Measurements from ENCODE around the gene INKA2. TPM values are rescaled to one million over a fixed set of nuclear protein-coding genes. Genes with fewer than 3 reads are reported as not detected.

Gene INKA2
- total and polyA plus RNA-seq, 2 donors (not counting 1 experiment from before 2014, with no cell fraction given) = 3.5 to 25.4 TPM

DNA sequence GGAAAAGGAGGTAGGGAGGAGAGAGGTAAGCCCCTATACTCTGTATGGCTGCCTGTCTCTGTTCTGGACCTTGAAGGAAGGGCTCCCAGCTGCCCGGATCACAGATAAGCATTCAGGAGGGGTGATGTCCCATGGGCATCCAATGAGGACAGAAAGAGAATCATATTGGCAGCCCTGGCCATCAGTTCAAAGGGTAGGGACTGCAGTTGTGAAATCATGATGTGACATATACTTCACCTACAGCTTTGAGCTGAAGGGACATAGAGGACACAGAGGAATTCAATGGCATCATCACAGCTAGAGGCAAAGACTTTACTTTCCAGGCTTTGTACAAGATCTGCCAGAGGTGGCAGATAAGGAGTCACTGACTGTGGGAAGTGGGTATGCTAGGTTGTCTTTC is 38.1 kb upstream of the INKA2 start:
- Histone ChIP-seq H2AFZ (ENCODE audit: low read length) (no peak overlapping the region), H4K20me1 (ENCODE audit: control insufficient read depth, extremely low read depth, insufficient read depth, low read length) (no peaks in the 10 kb centered on the region), H3K9me3 (ENCODE audit: control insufficient read depth, insufficient read depth, low read depth, low read length) (no peaks in the 10 kb centered on the region), H3K36me3 (ENCODE audit: control insufficient read depth, insufficient read depth, low read length) (no peaks in the 10 kb centered on the region), H3K4me3 (replicated peaks in 1 of 4; ENCODE audit: control extremely low read depth in 1 of 4, insufficient read depth in 1 of 4, low read depth in 3 of 4, low read length in 4 of 4) (no peak overlapping the region), H3K4me2 (ENCODE audit: extremely low read depth, insufficient read depth, low read length) (no peak overlapping the region), H3K9ac (ENCODE audit: insufficient read depth, low read length) (no peak overlapping the region), H3K79me2 (ENCODE audit: control insufficient read depth, insufficient read depth, low read length) (no peaks in the 10 kb centered on the region), H3K27ac (ENCODE audit: insufficient read depth, low read length) (no peak overlapping the region), H3K27me3 (ENCODE audit: control insufficient read depth, insufficient read depth, low read length) (no peaks in the 10 kb centered on the region), H3K4me1 (ENCODE audit: control insufficient read depth, extremely low read depth, insufficient read depth, low read length) (peaks cover 2% of the 10 kb centered on the region)
- DNase-seq (ENCODE audit: low read depth in 2 of 2) = no peak
- no peak for TF ChIP-seq EZH2 (IDR thresholded peaks at IDR 0.05; ENCODE audit: low read length, missing control alignments)
- TF ChIP-seq, protein P1, sequence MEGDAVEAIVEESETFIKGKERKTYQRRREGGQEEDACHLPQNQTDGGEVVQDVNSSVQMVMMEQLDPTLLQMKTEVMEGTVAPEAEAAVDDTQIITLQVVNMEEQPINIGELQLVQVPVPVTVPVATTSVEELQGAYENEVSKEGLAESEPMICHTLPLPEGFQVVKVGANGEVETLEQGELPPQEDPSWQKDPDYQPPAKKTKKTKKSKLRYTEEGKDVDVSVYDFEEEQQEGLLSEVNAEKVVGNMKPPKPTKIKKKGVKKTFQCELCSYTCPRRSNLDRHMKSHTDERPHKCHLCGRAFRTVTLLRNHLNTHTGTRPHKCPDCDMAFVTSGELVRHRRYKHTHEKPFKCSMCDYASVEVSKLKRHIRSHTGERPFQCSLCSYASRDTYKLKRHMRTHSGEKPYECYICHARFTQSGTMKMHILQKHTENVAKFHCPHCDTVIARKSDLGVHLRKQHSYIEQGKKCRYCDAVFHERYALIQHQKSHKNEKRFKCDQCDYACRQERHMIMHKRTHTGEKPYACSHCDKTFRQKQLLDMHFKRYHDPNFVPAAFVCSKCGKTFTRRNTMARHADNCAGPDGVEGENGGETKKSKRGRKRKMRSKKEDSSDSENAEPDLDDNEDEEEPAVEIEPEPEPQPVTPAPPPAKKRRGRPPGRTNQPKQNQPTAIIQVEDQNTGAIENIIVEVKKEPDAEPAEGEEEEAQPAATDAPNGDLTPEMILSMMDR (conservative IDR thresholded peaks at IDR 0.05 in 1 of 2, IDR thresholded peaks at IDR 0.05 in 1 of 2; ENCODE audit: low read depth in 1 of 2, low read length in 2 of 2) = no peak

- Histone ChIP-seq H3K79me2 (ENCODE audit: control insufficient read depth, insufficient read depth, low read length) (no peaks in the 10 kb centered on the region), H3K4me1 (ENCODE audit: control insufficient read depth, extremely low read depth, insufficient read depth, low read length) (peaks cover 2% of the 10 kb centered on the region), H3K9me3 (ENCODE audit: control insufficient read depth, insufficient read depth, low read depth, low read length) (no peaks in the 10 kb centered on the region), H3K27me3 (ENCODE audit: control insufficient read depth, insufficient read depth, low read length) (no peaks in the 10 kb centered on the region), H3K9ac (ENCODE audit: insufficient read depth, low read length) (no peak overlapping the region), H3K4me3 (replicated peaks in 1 of 4; ENCODE audit: control extremely low read depth in 1 of 4, insufficient read depth in 1 of 4, low read depth in 3 of 4, low read length in 4 of 4) (no peak overlapping the region), H3K4me2 (ENCODE audit: extremely low read depth, insufficient read depth, low read length) (no peak overlapping the region), H2AFZ (ENCODE audit: low read length) (no peak overlapping the region), H3K36me3 (ENCODE audit: control insufficient read depth, insufficient read depth, low read length) (no peaks in the 10 kb centered on the region), H3K27ac (ENCODE audit: insufficient read depth, low read length) (no peak overlapping the region), H4K20me1 (ENCODE audit: control insufficient read depth, extremely low read depth, insufficient read depth, low read length) (no peaks in the 10 kb centered on the region)
- TF ChIP-seq EZH2 (IDR thresholded peaks at IDR 0.05; ENCODE audit: low read length, missing control alignments) = no peak
- no peak for DNase-seq (ENCODE audit: low read depth in 2 of 2)
Observed at GRCh38 chr1:111776861-111777260, 37.7 kb upstream of the INKA2 start.

DNA sequence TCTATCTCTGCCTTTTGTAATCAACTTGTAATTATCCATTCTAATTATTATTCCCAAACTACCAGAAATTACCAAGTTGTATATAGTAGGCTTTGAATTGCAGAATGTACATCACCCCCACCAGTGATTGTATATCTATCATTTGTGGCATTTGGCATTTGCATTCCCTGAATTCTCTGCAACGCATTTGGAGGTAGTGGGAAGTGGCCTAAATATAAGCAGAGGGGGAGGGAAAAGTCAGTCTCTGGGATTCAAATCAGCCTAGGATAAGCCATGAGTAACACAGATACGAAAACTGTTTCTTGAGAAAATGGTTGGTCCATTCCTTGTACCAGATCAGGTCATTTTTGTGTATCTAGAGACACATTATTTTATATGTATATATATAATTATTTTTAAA is 37.2 kb upstream of the INKA2 start:
- no peaks in the 10 kb centered on the region for H3K9me3 ChIP-seq (ENCODE audit: control insufficient read depth, insufficient read depth, low read depth, low read length)
- H3K4me2 ChIP-seq (ENCODE audit: extremely low read depth, insufficient read depth, low read length) = no peak overlapping the region
- no peak overlapping the region for H3K27ac ChIP-seq (ENCODE audit: insufficient read depth, low read length)
- no peak overlapping the region for H2AFZ ChIP-seq (ENCODE audit: low read length)
- no peaks in the 10 kb centered on the region for H3K79me2 ChIP-seq (ENCODE audit: control insufficient read depth, insufficient read depth, low read length)
- TF ChIP-seq, protein P1 (conservative IDR thresholded peaks at IDR 0.05 in 1 of 2, IDR thresholded peaks at IDR 0.05 in 1 of 2; ENCODE audit: low read depth in 1 of 2, low read length in 2 of 2) = no peak
- no peak for TF ChIP-seq EZH2 (IDR thresholded peaks at IDR 0.05; ENCODE audit: low read length, missing control alignments)
- DNase-seq (ENCODE audit: low read depth in 2 of 2) = peak in 1 of 2 donors; percentile 40
- no peak overlapping the region for H3K4me3 ChIP-seq (replicated peaks in 1 of 4; ENCODE audit: control extremely low read depth in 1 of 4, insufficient read depth in 1 of 4, low read depth in 3 of 4, low read length in 4 of 4)
- peaks cover 2% of the 10 kb centered on the region for H3K4me1 ChIP-seq (ENCODE audit: control insufficient read depth, extremely low read depth, insufficient read depth, low read length)
- H3K27me3 ChIP-seq (ENCODE audit: control insufficient read depth, insufficient read depth, low read length) = no peaks in the 10 kb centered on the region
- H3K9ac ChIP-seq (ENCODE audit: insufficient read depth, low read length) = no peak overlapping the region
- no peaks in the 10 kb centered on the region for H4K20me1 ChIP-seq (ENCODE audit: control insufficient read depth, extremely low read depth, insufficient read depth, low read length)
- no peaks in the 10 kb centered on the region for H3K36me3 ChIP-seq (ENCODE audit: control insufficient read depth, insufficient read depth, low read length)

All from fibroblast of lung (primary cell).